Retina (tissue), 1 donor: ENCODE measurements around the gene DIP2C.
"Not testable (repeated sequence)": the region's sequence is repeated elsewhere in the genome, so short reads cannot be mapped to it uniquely, and the experiment has no call there.

Source experiments
- DNase-seq: peaks from one replicate; pipeline ENCODE4 v3.0.0-alpha.2; 2016

The DIP2C gene

DNA sequence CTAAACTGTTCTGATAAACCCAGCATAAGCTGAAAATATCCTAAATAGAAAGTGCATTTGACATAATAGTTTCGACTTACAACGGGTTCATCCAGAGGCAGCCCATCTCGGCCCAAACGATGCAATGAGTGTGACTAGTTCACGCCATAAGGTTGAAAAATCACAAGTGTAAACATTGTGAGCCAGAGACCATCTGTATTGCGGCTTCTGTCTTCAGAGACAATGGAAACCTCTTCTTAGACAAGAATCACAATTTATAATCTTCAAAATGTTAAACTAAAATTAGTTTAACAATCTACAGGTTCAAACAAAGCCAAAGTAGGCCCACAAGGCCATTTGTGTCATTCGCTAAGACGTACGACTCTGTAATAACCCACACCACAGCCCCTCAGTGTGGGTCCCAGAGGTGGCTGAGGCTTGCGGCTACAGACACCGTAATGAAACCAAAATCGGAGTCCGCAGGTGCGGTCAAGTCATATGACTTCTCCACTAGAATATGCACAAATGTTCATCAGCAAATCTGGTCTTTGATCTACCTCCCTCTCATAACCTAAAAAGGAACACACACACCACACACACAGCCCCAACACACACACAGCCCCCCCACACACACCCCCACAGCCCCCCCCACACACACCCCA is 81.8 kb downstream of the DIP2C start:
- DNase-seq = no peak

DNA sequence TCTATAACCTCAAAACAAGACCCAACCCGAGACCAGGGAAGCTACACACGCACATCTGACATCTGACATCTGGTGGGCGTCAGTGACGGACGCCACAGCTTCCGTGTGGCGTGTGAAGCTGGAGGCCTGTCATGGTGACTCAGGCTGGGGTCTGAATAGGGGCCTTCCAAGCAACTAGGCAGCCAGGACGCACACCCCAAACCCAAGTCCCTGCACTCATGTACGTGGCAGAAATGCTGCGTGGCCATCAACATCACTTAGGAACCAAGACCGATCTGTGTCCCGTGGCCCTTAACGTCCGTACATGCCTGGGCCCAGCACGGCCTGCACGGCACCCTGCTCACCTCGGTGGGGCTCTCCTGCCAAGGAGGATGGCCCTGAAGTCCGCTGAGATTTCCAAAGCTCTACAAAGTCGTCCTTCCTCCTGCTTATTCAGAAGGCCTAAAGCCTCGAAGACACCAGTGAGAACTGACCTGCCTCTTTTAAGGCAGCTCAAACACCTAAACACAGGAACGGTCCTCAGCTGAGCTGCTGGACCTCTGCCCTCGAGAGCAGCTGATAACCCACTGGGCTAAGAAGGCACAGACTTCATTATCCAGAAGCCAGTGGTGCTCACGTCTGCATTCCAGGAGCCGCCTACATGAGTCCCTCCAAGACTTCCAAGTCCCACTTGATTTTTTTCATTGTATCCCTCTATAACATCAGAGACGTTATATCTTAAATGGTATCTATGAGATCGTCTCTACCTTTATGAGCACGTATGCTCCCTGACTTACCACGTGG is 82.5 kb downstream of the DIP2C start:
- no peak for DNase-seq

DNA sequence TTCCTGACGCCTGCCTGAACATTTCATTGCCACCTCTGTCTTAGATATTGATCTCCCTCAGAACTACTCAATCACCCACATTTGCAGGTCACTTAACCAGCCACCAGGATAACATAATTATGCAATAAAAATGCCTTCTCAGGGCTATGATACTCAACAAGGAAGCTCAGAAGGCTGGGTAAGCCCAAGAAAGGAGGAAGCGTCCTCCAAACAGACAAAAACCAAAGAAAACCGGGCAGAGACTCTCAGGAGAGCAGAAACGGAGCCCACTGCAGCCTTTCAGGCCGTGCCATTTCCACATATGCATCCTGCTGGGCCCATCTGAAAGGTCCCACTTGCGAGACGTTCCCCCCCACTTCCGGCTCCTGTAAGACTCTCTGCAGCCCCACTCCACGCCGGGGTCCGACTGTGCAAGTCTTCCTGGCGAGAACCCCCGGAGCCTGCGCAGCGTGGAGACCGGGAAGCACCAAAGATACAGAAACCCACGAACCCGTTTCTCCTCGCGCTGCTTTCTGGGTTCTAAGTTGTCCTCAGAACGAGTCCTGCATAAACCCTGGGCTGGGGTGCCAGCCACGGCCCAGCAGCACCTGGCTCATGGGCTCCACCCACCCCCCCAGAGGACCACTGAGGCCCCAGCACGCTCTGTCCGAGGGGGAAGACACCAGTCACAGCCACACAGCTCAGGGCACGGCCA is 83.7 kb downstream of the DIP2C start:
- no peak for DNase-seq

DNA sequence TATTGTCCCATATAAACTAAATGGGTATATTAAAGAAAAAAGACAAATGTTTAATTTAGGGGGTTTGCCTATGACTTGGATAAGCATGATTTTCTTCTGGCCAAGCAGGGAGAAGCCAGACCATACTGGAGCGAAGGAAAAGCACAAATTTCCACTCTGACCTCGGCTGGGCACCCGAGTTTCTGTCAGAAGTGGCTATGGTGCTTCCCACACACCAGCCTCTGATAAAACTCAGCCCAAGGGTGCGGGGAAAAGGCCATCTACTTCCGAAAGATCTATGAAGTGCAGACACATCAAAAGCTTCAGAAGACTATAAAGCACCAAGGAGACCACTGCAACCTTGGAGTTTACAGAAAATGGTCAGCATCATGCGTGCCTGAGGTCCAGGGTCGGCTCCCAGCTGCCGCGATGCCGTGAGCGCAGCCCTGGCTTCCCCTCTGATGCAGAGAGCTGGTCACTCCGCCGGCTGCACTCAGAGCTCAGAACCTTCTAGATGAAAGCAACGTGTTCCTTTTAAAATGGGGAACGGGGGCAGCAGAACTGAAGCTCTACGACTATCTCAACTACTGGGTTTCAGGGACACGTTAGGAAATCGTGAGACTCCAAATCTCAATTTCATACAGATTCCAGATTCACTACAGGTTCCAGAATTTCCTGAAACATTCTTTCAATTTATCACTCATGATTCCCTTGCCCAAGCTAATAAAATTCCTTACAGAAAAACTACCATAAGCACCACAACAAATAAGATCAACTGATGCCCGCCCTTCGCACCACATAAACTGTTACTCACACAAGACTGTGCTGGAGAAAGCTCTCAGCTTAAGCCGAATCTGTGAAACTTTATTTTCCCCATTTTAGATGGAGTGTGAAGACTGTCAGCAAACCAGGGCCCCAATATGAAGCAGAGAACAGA is 84.5 kb downstream of the DIP2C start:
- DNase-seq = no peak

DNA sequence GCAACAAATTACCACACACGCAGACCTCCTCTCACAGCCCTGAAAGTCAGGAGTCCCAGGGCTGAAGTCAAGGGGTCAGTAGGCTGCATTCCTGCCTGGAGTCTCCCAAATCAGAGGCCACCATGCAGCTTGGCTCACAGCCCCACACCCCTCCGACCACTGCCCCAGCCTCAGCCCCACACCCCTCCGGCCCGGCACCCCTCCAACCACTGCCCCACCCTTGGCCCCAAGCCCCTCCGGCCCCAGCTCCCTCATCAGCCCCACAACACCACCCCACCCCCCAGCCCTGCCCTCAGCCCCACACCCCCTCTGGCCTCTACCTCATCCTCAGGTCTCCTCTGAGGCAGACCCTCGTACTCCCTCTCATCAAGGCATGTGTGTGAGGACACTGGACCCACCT is 85.7 kb downstream of the DIP2C start:
- DNase-seq = no peak

DNA sequence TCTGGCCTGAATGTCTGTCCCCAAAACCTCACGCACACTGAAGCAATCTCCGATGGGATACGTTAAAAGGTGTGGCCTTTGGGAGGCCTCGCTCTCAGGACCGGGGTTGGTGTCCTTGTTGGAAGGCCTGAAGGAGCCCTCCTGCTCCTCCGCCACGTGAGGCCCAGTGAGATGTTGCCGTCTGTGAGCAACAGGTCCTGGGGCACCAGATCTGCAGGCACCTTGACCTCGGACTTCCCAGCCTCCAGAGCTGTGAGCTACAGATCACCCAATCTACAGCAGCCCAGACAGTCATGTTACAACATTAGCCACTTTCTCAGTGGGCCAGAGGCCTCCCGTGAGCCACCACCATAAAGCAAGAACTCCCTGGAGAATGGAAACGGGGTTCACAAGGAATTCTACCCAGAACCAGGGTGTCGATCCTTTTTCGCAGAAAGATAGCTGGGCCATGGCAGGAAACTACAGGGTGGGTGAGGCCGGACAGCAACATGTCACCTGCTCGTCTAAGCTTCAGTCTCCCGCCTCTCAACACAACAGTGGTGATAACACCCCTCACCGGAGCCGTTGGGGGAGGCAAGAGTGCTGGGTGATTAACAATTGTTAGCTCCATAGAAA is 87.0 kb downstream of the DIP2C start:
- DNase-seq = no peak

DNA sequence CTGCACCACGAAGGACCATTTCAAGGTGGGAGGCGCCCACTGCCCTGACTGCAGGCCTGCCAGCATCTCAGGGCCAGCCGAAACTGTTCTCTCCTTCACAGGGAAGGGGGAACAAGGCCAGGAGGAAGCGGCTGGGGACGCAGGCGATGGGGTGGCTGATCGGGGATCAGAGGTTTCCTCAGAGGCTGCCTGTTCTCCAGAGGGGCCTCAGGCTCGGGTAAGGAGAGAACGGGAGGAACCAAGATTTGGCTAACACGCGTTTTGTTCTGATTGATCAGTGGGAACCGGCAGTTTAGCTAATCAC is 87.9 kb downstream of the DIP2C start:
- no peak for DNase-seq

DNA sequence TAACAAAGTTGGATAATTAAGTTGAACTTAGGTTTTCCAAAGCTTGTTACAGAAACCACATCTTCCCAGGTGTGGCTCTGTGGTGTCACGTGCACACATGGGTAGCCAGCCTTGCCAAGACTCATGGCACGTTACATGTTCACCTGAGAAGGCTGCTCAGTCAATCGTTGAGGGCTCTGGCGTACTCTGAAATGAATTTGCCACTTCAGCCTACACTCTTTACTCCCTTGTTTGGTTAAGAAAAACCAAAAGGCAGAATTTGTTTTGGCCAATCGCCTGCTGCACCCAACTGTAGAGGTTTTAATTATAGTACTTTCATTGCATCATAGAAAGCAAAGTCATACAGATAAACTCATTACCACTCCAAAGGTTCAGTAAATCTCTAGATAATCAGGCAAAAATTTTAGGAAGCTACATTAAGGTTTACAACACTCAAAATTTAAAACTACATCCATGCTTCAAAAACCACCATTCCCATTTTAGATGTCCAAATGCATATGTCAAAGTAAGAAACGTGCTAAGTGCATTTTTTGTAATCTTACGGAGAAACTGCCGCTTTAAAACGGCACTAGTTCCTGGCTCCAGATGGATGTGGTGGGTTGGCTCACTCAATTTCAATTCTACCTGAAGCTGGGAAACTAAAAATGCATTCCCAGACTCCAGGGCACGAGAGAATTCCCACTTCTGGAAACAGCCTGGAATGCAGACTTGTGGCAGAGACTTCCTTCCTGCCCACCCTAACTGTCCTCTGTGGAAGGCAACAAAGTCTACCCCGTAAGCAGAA is 88.4 kb downstream of the DIP2C start:
- DNase-seq = no peak

DNA sequence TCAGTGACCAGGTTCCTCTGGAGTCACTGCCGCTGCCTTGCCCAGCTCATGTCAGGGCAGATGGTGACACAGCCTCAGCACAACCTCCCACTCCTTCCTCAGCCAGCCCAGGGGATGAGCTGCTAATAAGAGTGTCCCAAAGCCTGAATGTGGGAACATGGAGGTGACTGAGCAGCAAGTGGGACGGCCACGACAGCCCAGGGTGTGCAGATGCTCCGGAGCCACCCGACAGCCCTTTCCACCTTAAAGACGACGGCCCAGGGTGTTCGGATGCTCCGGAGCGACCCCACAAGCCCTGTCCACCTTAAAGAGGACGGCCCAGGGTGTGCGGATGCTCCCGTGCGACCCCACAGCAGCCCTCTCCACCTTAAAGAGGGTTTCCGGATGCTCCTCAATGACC is 89.2 kb downstream of the DIP2C start:
- no peak for DNase-seq

DNA sequence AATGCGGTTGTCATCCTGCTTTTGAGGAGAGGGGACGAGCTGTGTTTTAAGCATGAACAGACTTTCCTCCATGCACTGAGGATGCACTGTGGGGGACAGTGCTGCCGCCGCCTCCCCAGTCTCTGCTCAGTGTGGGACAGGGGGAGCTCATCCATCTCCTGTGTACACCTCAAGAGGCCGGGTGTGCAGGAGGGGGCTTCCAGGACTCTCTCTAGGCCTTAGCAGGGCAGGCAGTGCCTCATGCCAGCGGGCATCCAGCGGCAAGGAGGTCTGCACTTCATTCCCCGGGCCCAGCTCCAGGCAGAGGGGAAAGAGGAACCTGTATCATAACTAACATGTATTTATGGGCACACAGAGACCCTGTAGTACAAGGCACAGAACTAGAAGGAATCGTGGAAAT is 89.7 kb downstream of the DIP2C start:
- DNase-seq = no peak

DNA sequence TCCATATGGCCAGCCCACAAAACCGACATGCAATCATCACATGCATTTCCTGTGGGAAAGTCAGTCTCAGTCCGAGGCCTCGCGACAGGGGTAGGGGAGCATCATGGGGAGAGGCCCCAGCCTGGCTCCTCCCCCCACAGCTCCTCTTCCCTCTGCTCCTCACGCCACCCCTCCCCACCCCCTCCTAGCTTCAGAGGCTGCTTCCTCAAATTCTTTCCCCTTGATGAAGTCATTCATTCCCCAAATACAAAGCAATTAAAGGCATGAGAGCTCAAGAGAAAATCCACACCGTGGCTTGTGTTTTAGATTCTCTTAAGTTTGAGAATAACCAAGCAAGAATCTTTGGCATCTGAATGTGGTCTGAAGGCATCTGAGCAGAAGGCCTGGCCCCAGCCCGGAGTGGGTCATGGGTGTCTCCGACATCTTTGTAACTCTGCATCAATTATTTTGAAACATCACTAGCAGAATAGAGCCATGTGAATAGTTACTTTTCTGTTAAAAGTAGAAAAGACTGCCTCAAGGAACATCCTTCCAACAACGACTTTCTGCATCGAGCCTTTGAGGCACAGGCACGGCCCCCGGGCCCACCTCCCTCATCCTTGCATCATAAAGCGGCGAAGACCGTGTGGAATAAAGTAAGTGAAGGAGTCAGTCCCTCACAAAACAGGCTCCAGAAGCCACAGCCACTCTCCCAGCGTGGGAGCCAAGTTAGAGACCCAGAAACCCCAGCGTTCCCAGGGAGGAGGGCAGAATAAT is 90.9 kb downstream of the DIP2C start:
- DNase-seq = no peak

DNA sequence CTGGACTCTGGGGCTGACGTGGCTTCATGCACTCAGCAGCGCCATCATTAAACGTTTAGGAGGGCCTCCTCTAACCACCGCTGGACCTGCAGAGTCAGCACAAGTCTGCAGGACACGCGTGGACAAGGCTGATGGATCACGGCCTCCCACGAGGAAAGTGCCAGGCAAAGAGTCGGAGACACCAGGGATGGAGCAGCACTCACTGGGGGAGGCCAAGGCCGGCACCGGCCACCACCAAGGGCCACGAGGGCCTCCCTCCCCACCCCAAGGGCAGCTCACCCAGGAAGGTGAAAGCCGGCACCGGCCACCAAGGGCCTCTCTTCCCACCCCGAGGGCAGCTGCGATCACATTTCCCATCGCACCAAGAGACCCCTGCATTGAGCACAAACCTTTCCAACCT is 91.5 kb downstream of the DIP2C start:
- DNase-seq = no peak

DNA sequence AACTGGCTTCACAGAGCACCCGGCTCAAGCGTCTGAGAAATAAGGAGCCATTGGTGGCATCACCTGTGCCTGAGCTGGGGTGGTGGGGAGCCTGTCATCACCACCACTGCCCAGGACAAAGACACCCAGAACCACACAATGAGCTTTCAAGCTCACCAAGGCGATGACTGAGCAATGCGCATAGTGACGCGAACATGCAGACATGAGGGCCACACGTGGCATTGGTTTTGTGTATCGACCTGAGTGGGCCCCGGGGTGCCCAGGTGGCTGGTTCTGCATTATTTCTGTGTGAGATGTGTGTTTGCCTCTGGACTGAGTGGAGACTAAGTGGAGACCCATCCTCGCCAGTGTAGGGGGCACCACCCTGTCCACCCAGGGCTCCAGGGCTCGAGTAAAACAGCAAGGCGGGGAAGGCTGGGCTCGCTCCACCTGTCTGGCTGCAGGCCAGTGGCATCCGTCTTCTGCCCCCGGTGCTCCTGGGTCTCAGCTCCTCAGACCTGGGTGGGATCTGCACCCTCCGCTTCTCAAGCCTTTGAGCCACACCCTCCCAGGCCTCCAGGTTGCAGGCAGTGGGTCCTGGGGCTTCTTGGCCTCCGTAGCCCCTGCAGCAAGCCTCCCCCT is 92.6 kb downstream of the DIP2C start:
- no peak for DNase-seq

DNA sequence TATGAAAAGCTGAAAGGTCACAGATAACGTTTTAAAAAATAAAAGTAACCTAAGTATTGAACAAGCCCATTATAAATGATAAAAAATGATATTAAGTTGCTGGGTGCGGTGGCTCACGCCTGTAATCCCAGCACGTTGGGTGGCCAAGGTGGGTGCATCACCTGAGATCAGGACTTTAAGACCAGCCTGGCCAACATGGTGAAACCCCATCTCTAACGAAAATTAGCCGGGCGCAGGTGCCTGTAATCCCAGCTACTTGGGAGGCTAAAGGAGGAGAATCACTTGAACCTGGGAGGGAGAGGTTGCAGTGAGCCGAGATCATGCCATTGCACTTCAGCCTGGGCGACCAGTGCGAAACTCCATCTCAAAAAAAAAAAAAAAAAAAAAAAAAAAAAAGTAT is 93.3 kb downstream of the DIP2C start:
- not testable (repeated sequence) for DNase-seq

DNA sequence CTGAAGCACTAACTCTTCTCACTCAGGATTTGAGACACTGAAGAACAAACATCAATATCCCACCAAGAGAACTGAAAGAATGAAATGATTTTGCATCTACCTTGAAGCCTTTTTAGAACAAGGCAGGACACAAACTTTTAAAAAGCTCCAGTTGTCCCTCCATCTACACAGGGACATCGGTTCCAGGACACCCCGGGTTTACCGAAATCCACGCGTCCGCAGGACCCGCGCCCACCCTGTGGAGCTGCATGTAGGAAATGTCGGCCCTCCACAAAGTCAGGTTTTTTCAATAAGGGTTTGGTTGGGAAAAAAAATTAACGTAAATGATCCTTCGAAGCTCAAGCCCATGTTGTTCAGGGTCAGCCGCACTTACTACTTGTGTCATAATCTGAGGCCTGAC is 94.0 kb downstream of the DIP2C start:
- DNase-seq = no peak

DNA sequence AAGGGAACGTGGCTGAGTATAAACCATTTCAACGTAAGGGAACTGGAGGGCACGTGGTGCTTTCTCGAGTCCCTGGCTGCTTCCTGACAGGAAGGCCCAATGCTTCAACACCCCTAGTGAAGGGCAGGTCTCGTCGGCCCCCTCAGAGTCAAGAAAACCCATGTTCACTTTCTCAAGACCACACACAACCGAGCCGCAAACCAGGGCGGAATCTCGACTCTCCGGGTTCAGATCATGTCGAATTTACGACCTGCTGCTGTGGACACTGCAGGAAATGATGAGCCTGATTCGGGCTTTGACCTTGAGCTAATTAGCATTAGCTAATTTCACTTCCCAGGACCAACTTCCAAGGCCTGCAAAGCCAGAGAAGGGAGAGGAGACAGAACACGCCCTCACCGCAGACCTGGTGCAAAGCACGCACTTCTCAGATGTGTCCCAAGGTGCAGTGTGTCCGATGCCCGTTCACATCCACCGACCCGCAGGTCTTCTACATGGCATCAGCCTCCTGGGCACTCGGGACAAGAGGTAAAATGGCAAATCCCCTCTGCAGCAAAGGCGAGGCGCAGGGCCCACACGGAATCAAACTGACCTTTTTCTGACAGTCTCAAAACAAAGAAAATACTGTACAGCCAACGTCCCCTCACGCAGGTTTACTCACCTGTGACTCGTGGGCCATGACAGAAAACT is 94.7 kb downstream of the DIP2C start:
- no peak for DNase-seq

DNA sequence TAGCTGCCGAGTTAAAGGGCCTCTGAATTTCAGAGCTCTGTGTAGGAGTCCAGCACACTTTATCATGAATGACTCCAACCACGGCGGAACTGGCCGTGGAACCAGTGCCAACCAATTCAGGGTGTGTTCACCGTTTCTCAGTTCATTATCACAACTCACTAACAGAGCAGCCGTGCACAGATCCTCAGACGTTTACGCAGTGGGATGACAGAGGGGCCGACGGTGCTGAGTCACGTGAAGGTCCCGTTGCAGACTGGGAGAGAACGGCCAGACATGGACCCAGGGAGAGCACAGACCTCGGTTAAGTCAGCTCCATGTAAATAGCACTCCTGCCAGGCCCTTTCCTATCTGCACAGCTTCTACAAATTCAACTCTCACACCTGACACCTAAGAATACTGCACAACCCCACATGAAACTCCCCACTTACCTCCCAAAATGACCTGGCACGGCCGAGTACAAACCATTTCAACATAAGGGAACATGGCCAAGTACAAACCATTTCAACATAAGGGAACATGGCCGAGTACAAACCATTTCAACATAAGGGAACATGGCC is 95.5 kb downstream of the DIP2C start:
- no peak for DNase-seq

DNA sequence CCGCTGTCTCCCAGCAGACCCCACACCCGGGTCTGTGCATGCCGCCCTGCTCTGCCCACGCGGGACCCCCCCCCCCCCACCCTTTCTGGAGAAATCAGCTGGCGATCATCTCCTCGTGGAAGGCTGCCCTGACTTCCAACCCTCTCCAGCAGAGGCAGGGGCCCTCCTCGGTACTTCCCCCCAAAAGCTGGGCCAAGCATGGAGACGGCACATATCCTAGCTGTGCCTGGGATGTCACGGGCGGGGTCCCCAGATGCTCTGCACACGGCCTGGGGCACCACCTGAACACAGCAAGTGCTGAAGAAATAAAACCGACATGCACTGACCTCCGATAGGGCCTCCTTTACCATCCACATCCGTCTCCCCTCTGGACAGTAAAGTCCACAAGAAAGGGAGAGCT is 96.0 kb downstream of the DIP2C start:
- no peak for DNase-seq

DNA sequence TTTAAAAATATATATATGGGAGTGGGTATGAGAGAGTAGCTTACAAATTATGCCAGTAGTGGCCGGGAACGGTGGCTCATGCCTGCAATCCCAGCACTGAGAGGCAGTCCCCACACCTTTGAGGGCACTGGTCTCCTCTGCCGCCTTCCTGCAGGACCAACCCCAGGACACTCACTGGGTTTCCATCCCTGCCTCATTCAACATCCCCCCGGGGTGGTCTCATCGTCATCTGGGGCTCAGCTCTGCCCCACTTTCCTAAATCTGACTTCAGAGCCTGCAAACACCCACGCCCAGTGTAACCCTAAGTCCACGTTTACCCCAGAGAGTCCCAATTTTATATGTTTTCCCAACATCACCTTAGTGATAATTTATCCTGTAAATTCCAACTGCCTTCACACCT is 96.5 kb downstream of the DIP2C start:
- no peak for DNase-seq

DNA sequence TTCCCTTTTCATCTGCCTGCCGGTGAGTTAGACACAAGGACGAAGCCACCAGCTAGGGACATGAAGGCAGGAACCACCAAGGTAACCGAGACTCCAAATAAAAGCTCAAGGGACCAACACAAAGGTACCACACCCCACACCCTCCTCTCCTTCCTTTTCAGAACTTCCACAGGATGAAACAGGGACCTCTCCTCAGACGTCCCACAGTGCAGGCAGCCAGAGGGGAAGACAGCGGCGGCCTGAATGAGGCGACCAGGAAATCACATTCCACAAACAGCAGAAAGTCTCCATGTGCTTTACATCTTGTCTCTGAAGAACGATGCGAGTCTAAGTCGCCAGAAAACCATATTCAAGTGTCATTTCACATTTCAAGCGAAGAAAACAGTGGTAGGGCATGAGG is 97.8 kb downstream of the DIP2C start:
- DNase-seq = no peak
